CD4-positive, alpha-beta T cell treated with Interleukin-2 at 100 ng/mL for 4 hours (primary cell): ENCODE measurements around the gene CARMIL1.

ENCODE experiments used
- DNase-seq: peaks from one replicate; pipeline ENCODE4 v3.0.0-alpha.2; 2020; ENCODE audit warnings: low spot score

The CARMIL1 gene

GRCh38 chr6:25311331-25311840, 32.2 kb downstream of the CARMIL1 start:
- no peak for DNase-seq

- DNase-seq, result no peak
These were observed 33.0 kb downstream of the CARMIL1 start for GRCh38 chr6:25312034-25312620.

GRCh38 chr6:25312703-25313102, 33.5 kb downstream of the CARMIL1 start:
- no peak for DNase-seq

- no peak for DNase-seq
These were observed 35.5 kb downstream of the CARMIL1 start for GRCh38 chr6:25314509-25315175.

- no peak for DNase-seq
These were observed 36.3 kb downstream of the CARMIL1 start for GRCh38 chr6:25315194-25316177.

GRCh38 chr6:25316626-25317025, 37.5 kb downstream of the CARMIL1 start:
- DNase-seq, result no peak

- DNase-seq, result no peak
These were observed 39.4 kb downstream of the CARMIL1 start for GRCh38 chr6:25318589-25318988.

- DNase-seq, result no peak
These were observed 41.3 kb downstream of the CARMIL1 start for GRCh38 chr6:25320459-25320858.

- no peak for DNase-seq
These were observed 43.5 kb downstream of the CARMIL1 start for GRCh38 chr6:25322692-25323091.

- no peak for DNase-seq
These were observed 45.0 kb downstream of the CARMIL1 start for GRCh38 chr6:25324066-25324762.

GRCh38 chr6:25326126-25326525, 47.0 kb downstream of the CARMIL1 start:
- DNase-seq, result no peak

- no peak for DNase-seq
These were observed 47.8 kb downstream of the CARMIL1 start for GRCh38 chr6:25326960-25327359.

GRCh38 chr6:25327432-25327831, 48.3 kb downstream of the CARMIL1 start:
- no peak for DNase-seq

GRCh38 chr6:25329161-25329817, 50.1 kb downstream of the CARMIL1 start:
- no peak for DNase-seq

GRCh38 chr6:25329982-25330381, 50.8 kb downstream of the CARMIL1 start:
- DNase-seq, result no peak

- no peak for DNase-seq
These were observed 51.9 kb downstream of the CARMIL1 start for GRCh38 chr6:25330796-25331685.

- DNase-seq, result no peak
These were observed 53.0 kb downstream of the CARMIL1 start for GRCh38 chr6:25332165-25332564.

- no peak for DNase-seq
These were observed 53.5 kb downstream of the CARMIL1 start for GRCh38 chr6:25332655-25333071.

- DNase-seq, result no peak
These were observed 54.3 kb downstream of the CARMIL1 start for GRCh38 chr6:25333471-25333870.

GRCh38 chr6:25334793-25335192, 55.6 kb downstream of the CARMIL1 start:
- DNase-seq, result no peak
